HG03066 (cell line): Measurements from ENCODE around the gene DNMT3A.
"Not testable (repeated sequence)": the region's sequence is repeated elsewhere in the genome, so short reads cannot be mapped to it uniquely, and the experiment has no call there.

Source experiments
- ATAC-seq: cut with Tn5 transposase; IDR thresholded peaks from one replicate; pipeline ENCODE4 v1.9.1; 2021; ENCODE audit warnings: low read depth; ENCODE audit not compliant: unreplicated experiment

The DNMT3A gene

DNA sequence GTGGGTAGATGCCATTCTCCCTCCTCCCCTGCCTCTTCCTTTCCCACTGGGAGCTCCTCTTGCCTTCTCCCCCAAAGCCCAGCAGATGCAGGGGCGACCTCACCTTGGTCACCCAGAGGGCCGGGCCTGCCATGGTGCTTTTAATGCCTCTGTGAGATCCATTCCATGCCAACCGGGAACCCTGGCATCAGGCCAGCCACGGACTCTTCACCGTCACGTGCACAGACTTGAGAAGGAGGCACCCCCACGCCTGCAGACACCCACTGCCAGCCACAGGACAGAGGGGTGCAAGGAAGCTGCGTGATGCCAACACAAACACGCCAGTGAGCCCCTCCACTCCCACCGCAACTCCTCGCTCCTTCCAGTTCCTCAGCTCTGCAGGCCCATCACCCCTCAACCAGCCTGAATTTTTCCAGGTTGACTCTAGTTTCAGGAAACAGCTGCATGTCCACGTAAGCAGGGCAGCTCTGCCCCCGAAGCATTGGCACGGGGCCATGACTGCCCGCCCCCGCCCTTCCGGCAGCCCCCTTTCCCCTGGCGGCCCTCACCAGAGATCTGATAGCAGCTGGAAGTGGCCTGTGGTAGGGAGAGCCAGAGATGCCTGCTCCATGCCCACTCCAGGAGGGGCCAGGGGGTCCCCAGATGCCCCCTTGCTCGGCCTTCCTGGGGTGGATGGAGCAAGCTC lies 50.8 kb downstream of the DNMT3A start:
- ATAC-seq = no peak

DNA sequence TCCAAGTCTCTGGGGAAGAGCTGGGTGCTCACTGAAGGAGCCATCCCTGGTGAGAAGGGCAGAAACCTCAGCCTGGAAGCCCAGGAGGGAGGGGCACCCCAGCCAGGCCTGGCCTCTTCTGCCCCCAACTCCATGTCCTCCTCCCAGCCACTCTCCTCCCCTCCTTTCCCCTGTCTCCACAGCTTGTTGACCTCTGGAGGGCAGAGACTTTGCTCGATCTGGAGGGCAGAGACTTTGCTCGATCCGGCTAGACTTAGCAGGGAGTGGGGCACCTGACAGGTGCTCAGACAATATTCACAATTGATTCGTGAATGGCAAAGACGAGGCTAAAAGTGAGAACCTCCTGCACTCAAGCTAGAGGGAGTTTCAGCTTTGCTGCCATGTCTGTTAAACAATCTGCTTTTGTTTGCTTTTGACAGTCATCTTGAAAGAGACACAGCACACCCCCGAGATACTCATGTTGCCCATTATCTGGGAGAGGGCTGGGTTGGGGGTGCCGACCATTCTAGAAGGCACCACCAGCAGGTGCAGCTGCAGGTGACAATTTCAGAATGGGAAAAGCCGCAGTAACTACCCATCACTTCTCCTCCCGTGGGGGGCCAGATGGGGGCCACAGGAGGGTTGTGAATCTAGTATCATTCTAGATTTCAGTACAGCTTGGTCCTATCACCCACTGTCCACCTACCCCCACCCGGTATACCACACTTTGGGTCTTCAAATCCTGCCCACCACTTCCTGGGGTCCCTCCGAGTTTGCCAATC lies 54.8 kb downstream of the DNMT3A start:
- ATAC-seq = no peak

GRCh38 chr2:25286025-25286400 lies 55.7 kb downstream of the DNMT3A start:
- peak; percentile 73 for ATAC-seq

- ATAC-seq = no peak
Observed at GRCh38 chr2:25285265-25286024, 56.3 kb downstream of the DNMT3A start.

DNA sequence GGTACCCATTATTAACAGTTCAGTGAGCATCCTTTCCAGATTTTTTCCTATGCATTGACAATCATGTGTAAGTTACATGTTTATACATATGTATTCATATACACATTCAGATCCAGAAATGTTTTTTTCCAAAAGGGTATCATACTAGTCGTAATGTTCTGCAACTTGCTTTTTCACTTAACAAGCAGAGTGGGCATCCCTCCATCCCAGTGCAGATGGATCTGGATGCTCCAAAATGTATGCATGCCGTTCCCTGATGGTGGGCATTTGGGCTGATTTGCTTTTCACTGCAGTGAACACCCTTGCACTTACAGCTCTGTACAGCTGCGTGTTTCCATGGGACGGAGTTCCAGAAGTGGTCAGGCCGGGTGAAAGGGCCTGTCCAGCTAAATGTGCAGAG lies 57.0 kb downstream of the DNMT3A start:
- ATAC-seq = no peak

DNA sequence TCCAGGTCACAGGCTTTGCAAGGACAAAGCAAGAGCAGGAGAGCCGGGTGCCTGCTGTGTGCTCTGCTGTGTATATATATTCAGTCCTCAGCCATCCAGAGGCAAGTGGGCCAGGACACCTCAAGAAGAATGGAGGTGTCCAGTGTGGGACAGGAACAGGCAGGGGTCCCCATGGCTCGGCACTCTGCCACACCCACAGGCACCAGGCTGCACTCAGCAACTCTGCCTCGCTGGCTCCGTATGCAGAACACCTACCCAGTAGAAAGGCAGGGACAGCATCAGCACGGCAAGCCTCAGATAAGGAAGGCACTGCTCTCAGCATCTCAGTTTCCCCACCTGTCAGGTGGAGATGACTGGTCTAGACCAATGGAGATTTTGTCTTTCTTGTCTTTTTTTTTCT lies 57.8 kb downstream of the DNMT3A start:
- no peak for ATAC-seq

DNA sequence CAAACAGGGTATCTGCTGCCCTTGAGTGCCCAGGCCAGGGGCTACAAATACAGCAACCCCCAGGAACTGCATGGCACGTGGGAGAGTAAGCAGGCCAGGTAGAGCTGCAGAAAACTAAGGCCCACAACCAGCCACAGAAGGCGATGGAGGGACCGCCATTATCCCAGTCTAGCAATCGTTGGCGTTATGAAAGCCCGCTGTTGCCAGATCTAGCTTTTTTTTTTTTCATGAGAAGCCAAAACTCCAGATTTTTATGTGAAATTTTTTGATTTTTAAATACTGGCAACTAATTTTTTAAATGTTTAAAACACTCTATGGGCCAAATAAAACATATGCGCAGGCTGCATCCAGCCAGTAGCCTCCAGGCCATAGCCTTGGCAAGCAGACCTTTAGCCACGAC lies 59.8 kb downstream of the DNMT3A start:
- no peak for ATAC-seq

- no peak for ATAC-seq
Observed at GRCh38 chr2:25281522-25281921, 60.2 kb downstream of the DNMT3A start.

- ATAC-seq = no peak
Observed at GRCh38 chr2:25280051-25280687, 61.6 kb downstream of the DNMT3A start.

DNA sequence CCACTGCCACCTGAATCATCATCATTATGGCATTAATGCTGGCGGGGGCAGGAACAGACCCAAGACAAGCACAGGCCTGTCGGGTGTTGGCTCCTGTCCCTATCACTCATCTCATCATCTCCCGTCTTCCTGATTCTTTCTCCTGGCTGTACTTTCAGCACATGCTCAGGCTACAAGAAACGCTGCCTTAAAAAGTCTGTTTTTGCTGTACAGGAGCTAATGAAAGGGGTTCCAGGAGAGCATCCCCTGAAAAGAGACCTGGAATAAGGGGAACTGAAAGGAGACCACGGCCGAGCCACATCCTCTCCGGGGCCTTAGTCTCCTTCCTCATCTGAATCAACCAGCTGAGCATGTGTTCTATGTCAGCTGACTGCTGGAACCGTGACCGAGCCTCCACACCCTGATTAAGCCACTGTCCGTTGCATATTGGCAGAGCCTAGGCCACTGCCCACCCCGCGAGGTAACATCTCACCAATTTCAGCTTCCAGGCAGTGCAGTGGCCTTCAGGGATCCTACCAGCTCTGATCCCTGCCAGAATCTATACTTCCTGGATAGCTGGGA lies 62.6 kb downstream of the DNMT3A start:
- ATAC-seq = peak; percentile 79

DNA sequence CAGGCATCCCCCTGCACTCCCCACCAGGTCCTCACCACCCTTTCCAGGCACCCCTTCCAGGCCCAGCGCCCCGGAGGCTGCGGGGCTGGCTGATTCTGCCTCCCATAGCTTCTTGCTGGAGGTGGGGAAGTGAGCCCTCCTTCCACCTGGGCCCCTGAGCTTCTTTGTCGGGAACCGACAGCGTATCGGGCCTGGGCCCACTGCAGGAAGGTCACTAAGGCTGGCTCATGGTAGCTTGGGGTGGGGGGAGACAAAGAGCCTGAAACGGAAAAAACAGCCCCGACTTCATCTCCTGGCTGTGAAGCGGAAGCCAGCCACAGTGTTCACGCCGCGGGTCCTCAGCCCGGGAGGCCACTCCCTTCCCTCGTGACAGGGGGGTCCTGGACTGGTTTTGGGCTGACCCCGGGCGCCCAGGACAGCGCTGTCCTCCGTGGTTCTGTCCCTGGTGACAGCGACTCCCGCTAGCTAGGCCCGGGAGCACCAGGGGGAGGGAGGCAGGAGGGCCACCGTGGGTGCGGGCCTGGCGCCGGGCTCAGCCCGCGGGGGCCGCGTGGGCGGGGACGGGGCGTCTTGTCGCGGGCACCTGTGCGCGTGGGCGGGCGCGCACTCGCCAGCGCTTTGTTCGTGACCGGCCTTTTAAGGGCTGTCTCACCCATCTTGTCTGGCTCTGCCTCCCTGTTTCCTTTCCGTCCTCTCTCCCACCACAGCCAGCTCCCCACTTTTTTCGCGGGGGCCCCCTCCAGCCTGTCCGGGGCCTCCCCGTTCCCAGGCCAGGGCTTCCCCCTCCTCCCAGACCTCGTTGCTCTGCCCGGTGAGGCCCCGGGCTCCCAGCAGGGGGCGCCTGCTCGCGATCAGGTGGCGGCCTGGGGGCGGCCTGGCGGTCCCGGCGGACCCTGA lies 64.9 kb downstream of the DNMT3A start:
- ATAC-seq = no peak

GRCh38 chr2:25275575-25275965 lies 66.2 kb downstream of the DNMT3A start:
- no peak for ATAC-seq

GRCh38 chr2:25274868-25275574 lies 66.7 kb downstream of the DNMT3A start:
- ATAC-seq = no peak

DNA sequence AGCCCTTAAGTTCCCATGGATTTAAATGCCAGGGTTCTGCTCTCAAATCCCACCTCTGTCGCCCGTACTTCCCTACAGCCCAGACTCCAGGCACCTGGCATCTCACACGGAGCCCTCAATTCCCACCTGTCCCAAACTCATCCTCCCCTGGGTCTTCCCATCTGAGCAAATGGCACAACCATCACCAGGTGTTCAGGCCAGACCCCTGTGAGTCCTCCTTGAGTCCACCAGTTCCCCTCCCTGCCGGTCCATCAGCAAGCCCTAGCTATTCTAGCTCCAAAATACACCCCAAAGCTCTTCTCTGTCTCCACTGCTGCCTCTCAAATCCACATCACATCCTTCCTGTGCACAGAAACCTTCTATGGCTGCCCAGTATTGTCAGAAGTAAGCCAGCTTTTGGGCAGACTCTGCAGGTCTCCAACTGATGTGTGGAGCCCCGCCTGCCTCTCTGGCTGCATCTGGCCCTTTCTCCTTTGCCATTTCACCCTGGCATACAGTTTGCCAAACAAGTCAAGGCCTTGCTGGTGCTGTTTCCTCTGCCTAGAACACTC lies 67.7 kb downstream of the DNMT3A start:
- ATAC-seq = no peak

DNA sequence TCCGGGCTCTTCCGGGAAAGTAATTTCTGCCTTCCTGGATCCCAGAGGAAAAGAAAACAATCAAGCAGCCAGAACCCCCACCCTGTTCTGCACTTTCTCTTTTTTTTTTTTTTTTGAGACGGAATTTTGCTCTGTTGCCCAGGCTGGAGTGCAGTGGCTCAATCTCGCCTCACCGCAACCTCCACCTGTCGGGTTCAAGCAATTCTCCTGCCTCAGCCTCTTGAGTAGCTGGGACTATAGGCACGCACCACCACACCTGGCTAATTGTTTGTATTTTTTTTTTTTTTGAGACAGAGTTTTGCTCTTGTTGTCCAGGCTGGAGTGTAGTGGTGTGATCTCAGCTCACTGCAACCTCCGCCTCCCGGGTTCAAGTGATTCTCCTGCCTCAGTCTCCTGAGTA lies 69.0 kb downstream of the DNMT3A start:
- ATAC-seq = not testable (repeated sequence)

- ATAC-seq = no peak
Observed at GRCh38 chr2:25270061-25270460, 71.7 kb downstream of the DNMT3A start.

DNA sequence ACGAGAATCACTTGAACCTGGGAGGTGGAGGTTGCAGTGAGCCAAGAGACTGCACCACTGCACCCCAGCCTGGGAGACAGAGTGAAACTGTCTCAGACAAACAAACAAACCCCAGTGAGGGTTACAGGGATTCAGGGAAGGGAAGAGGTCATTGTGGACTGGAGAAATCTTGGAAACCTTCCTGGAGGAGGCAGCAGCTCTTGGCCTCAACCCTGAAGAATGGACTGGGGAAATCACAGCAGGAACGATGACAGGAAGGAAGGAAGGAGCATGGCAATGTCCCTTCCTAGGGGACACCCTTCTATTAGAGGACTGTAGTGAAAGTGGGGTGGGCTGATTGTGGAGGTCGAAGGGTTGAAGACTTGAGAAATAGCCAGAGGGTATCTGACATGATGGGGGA lies 72.5 kb downstream of the DNMT3A start:
- ATAC-seq = no peak

- no peak for ATAC-seq
Observed at GRCh38 chr2:25268139-25268538, 73.6 kb downstream of the DNMT3A start.

- ATAC-seq = no peak
Observed at GRCh38 chr2:25266399-25266798, 75.3 kb downstream of the DNMT3A start.
